Measurements from ENCODE around the gene GPBP1L1. TPM values are rescaled to one million over a fixed set of nuclear protein-coding genes. Genes with fewer than 3 reads are reported as not detected.
"Not testable (repeated sequence)": the region's sequence is repeated elsewhere in the genome, so short reads cannot be mapped to it uniquely, and the experiment has no call there.

The GPBP1L1 gene
- total and polyA plus RNA-seq, 10 donors = 36.3 to 174 (median 130) TPM

DNA sequence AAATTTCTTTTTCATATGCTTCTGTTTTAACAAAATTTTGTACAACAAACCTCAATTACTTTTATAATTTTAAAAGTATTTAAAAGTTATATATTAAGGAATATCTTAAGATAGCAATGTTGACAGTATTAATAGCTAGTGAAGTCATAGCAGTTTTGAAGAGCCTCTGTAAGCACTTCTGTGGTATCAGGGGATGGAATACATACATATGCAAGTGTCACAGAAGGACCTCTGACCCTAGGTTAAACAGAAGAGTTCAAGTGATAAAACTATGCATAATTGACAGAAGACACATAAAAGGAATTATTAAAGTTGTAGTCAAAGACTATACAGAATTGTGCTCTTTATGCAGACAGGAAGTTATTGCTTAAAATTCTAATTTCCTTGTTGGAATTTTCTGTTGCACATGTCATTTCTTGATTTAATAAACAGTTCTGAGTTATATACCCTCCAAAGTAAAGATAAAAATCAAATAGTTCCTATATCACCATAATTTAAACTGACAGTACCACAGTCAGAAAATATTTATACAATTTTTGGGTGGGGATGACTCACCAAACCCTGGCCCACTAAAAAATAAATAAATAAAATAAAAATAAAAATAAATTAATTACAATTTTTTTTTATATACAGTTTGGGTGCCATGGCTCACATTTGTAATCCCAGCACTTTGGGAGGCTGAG lies 37.1 kb upstream of the GPBP1L1 start:
- Histone ChIP-seq H3K27me3 (replicated peaks in 1 of 7) (no peaks in the 10 kb centered on the region), H3K4me3 (no peak overlapping the region), H3K9me3 (no peaks in the 10 kb centered on the region), H3K4me1 (peaks cover 0 to 14% (median 3%) of the 10 kb centered on the region in 6 donors), H3K36me3 (peaks cover 0 to 39% (median 14%) of the 10 kb centered on the region in 6 donors), H3K27ac (peak overlapping the region in 2 of 8 donors; percentile 37 to 64)
- no peak for DNase-seq
- TF ChIP-seq POLR2AphosphoS5 (IDR thresholded peaks at IDR 0.05) (no peak), POLR2A (IDR thresholded peaks at IDR 0.05) (no peak)
- TF ChIP-seq, protein P1, sequence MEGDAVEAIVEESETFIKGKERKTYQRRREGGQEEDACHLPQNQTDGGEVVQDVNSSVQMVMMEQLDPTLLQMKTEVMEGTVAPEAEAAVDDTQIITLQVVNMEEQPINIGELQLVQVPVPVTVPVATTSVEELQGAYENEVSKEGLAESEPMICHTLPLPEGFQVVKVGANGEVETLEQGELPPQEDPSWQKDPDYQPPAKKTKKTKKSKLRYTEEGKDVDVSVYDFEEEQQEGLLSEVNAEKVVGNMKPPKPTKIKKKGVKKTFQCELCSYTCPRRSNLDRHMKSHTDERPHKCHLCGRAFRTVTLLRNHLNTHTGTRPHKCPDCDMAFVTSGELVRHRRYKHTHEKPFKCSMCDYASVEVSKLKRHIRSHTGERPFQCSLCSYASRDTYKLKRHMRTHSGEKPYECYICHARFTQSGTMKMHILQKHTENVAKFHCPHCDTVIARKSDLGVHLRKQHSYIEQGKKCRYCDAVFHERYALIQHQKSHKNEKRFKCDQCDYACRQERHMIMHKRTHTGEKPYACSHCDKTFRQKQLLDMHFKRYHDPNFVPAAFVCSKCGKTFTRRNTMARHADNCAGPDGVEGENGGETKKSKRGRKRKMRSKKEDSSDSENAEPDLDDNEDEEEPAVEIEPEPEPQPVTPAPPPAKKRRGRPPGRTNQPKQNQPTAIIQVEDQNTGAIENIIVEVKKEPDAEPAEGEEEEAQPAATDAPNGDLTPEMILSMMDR (IDR thresholded peaks at IDR 0.05 in 8 of 11, conservative IDR thresholded peaks at IDR 0.05 in 3 of 11) = no peak
- intact Hi-C loops (cut with DNase I; ENCODE audit: low total_unique reads) = no loop called here

DNA sequence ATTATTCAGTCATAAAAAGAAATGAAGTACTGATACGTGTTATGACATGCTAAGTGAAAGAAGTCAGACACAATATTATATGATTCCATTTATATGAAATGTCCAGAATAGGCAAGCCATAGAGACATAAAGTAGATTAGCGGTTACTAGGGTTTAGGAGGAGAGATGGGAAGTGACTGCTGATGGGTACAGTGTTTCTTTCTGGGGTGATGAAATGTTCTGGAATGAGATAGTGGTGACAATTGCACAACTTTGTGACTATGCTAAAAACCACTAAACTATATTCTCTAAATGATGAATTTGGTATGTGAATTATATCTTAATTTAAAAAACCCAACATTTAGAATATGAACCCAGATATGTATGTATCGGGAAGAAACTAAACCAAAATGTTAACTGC lies 36.5 kb upstream of the GPBP1L1 start:
- peaks cover 0 to 42% (median 15%) of the 10 kb centered on the region in 6 donors for H3K36me3 ChIP-seq
- H3K4me3 ChIP-seq = no peak overlapping the region
- TF ChIP-seq POLR2AphosphoS5 (IDR thresholded peaks at IDR 0.05) (no peak), POLR2A (IDR thresholded peaks at IDR 0.05) (no peak)
- TF ChIP-seq, protein P1 (IDR thresholded peaks at IDR 0.05 in 8 of 11, conservative IDR thresholded peaks at IDR 0.05 in 3 of 11) = no peak
- H3K4me1 ChIP-seq = peaks cover 0 to 14% (median 3%) of the 10 kb centered on the region in 6 donors
- H3K27me3 ChIP-seq (replicated peaks in 1 of 7) = no peaks in the 10 kb centered on the region
- WGBS, 5 donors = 74 to 96% (median 80%) methylated on average over 3 of the region's 3 CpGs
- no peak for DNase-seq
- no peaks in the 10 kb centered on the region for H3K9me3 ChIP-seq
- intact Hi-C loops (cut with DNase I; ENCODE audit: low total_unique reads) = no loop called here
- H3K27ac ChIP-seq = peak overlapping the region in 2 of 8 donors; percentile 37 to 64

DNA sequence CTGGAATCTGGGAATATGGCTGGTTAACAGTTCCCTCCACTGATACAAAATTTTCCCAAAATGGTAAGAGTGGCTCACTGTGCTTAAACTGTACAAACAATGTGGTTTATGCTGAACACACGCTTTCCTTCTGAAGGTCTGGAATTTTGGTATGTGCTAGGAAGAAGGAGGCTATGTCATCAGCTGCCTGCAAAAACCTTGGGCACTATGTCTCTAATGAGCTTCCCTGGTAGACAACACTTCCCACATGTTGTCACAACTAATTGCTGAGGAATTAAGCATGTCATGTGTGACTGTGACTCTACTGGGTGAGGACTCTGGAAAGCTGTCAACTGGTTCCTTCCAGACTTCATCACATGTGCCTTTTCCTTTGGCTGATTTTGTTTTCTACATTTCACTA lies 34.9 kb upstream of the GPBP1L1 start:
- H3K27ac ChIP-seq = no peak overlapping the region
- TF ChIP-seq POLR2A (IDR thresholded peaks at IDR 0.05) (no peak), POLR2AphosphoS5 (IDR thresholded peaks at IDR 0.05) (no peak)
- TF ChIP-seq, protein P1 (IDR thresholded peaks at IDR 0.05 in 8 of 11, conservative IDR thresholded peaks at IDR 0.05 in 3 of 11) = no peak
- H3K36me3 ChIP-seq = peaks cover 0 to 39% (median 6%) of the 10 kb centered on the region in 6 donors
- H3K27me3 ChIP-seq (replicated peaks in 1 of 7) = no peaks in the 10 kb centered on the region
- intact Hi-C loops (cut with DNase I; ENCODE audit: low total_unique reads) = no loop called here
- H3K4me1 ChIP-seq = peaks cover 0 to 14% (median 3%) of the 10 kb centered on the region in 6 donors
- no peaks in the 10 kb centered on the region for H3K9me3 ChIP-seq
- no peak overlapping the region for H3K4me3 ChIP-seq
- 72 to 95% (median 94%) methylated on average over 1 of the region's 1 CpG for WGBS, 5 donors
- DNase-seq = no peak

DNA sequence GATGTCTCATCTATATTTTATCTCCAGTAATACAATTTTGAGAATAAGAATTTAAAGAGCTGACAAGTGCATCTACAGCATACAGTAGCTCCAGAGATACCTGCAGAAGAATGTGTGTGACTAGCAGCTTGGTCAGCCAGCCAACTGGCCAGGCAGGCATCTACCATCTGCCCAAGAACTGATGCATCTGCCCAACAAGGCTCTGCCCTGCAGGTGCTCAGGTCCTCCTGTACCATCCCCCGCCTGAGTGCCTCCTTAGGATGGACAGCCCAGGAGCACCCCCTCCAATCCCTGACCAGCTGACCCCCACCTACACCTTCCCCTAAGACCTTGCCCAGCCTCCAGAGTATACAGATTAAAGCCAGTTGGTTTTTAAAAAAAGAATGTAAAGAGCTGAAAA lies 32.0 kb upstream of the GPBP1L1 start:
- H3K27me3 ChIP-seq (replicated peaks in 1 of 7) = no peaks in the 10 kb centered on the region
- 93 to 100% (median 100%) methylated on average over 1 of the region's 1 CpG for WGBS, 5 donors
- no peaks in the 10 kb centered on the region for H3K9me3 ChIP-seq
- DNase-seq = no peak
- intact Hi-C loops (cut with DNase I; ENCODE audit: low total_unique reads) = no loop called here
- H3K4me1 ChIP-seq = peaks cover 0 to 10% (median 3%) of the 10 kb centered on the region in 6 donors
- peaks cover 0 to 65% (median 14%) of the 10 kb centered on the region in 6 donors for H3K36me3 ChIP-seq
- no peak overlapping the region for H3K27ac ChIP-seq
- H3K4me3 ChIP-seq = no peak overlapping the region
- TF ChIP-seq, protein P1 (IDR thresholded peaks at IDR 0.05 in 8 of 11, conservative IDR thresholded peaks at IDR 0.05 in 3 of 11) = no peak
- TF ChIP-seq POLR2A (IDR thresholded peaks at IDR 0.05) (no peak), POLR2AphosphoS5 (IDR thresholded peaks at IDR 0.05) (no peak)

DNA sequence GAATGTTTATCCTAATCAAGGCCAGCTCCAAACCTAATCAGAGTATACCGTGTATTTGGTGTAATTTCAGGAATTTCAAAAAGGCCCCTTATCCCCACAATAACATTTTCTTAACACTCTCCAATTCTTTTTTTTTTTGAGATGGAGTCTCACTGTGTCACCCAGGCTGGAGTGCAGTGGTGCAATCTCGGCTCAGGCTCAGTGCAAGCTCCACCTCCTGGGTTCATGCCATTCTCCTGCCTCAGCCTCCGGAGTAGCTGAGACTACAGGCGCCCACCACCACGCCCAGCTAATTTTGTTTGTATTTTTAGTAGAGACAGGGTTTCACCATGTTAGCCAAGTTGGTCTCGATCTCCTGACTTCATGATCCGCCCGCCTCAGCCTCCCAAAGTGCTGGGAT lies 31.1 kb upstream of the GPBP1L1 start:
- H3K27ac ChIP-seq; H3K9me3 ChIP-seq; H3K27me3 ChIP-seq (replicated peaks in 1 of 7); DNase-seq; intact Hi-C loops (cut with DNase I; ENCODE audit: low total_unique reads); H3K4me3 ChIP-seq; H3K4me1 ChIP-seq: not testable (repeated sequence)
- peaks cover 0 to 72% (median 14%) of the 10 kb centered on the region in 6 donors for H3K36me3 ChIP-seq
- 91 to 94% (median 92%) methylated on average over 8 of the region's 8 CpGs for WGBS, 5 donors

All from spleen (tissue), 11 donors.